Upper lobe of left lung (tissue), 4 donors: Measurements from ENCODE around the gene COL12A1.

Source experiments
- POLR2AphosphoS5 ChIP-seq, 2 donors: sonication (generic); formaldehyde crosslinking; IDR thresholded peaks; one replicate each; pipeline ENCODE4 v1.5.1; 2017; ENCODE audit warnings: antibody characterized with exemption in 2 of 2
- TF ChIP-seq, protein P1 (sequence below), 6 experiments: fragments of 450-650 bp in 4 of 6; fragments of 200-600 bp in 2 of 6; sonication (generic) in 2 of 6; IDR thresholded peaks; one replicate each; pipeline ENCODE4 v1.5.1; 2016 to 2019; ENCODE audit warnings: antibody characterized with exemption in 6 of 6

DNA sequence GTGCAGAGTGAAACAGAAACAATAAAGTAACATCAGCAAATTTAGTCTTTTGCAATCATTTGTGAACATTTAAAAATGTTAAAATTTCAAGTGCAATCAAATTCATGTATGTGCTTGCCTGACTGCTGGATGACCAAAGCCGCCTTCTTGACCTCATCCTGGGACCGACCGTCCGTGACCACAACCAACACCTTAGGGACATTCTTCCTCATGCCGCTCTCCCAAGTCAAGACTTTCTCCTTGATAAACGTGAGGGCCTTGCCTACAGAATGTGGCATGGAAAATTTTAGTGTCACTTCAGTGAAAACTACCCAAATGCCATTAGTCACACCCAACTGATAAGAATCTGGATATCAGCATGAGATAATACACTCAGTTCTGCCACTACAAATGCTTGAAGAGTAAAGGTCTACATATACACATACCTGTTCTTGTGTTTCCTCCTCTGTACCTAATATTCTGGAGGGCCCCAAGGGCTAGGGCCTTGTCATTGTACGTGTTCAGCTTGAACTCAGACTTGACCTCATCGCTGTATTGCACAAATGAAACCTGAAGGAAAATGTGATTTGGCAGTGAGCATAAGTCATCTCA, 86.8 kb downstream of the COL12A1 start:
- TF ChIP-seq, protein P1, sequence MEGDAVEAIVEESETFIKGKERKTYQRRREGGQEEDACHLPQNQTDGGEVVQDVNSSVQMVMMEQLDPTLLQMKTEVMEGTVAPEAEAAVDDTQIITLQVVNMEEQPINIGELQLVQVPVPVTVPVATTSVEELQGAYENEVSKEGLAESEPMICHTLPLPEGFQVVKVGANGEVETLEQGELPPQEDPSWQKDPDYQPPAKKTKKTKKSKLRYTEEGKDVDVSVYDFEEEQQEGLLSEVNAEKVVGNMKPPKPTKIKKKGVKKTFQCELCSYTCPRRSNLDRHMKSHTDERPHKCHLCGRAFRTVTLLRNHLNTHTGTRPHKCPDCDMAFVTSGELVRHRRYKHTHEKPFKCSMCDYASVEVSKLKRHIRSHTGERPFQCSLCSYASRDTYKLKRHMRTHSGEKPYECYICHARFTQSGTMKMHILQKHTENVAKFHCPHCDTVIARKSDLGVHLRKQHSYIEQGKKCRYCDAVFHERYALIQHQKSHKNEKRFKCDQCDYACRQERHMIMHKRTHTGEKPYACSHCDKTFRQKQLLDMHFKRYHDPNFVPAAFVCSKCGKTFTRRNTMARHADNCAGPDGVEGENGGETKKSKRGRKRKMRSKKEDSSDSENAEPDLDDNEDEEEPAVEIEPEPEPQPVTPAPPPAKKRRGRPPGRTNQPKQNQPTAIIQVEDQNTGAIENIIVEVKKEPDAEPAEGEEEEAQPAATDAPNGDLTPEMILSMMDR (IDR thresholded peaks at IDR 0.05) = no peak
- no peak for TF ChIP-seq POLR2AphosphoS5 (IDR thresholded peaks at IDR 0.05)
